ENCODE results near the gene ZNF823.

Gene ZNF823

DNA sequence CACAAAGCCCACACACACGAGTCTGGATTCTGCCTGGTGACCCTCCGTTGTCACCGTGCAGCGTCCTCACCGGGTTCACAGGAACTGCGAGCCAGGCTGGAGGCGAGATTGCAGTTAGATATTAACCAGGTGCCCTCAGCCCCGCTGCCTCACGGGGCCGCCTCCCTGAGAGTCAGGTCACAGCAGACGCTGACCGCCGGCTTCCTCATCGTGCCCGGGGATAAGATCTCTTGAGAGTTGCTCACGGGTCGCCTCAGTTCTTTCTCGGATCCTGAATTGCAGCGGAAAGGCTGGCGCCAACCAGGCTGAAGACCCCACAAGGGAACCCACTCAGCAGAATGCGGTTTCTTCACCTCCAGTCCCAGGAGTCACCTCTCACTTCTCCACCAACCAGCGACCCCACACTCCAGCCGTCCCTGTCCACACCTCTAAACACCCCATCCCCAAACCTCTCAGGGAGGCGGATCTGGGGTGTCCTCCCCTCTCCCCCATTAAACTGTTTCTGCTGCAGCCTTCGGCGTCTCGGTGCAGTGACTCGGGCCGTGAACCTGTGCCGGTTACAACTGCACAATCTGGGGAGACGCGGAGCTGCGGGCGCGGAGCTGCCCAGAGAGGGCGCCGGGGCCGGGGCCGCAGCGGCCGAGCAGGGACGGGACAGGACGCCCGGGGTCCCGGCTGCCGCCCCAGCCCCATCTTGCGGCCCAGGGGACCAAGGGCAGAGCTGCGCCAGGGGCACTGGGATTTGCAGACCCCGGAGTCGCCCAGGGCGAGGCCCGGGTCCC, 591 bp downstream of the ZNF823 start:
- DNase-seq (ENCODE audit: low read depth, low spot score) = peak; percentile 63

DNA sequence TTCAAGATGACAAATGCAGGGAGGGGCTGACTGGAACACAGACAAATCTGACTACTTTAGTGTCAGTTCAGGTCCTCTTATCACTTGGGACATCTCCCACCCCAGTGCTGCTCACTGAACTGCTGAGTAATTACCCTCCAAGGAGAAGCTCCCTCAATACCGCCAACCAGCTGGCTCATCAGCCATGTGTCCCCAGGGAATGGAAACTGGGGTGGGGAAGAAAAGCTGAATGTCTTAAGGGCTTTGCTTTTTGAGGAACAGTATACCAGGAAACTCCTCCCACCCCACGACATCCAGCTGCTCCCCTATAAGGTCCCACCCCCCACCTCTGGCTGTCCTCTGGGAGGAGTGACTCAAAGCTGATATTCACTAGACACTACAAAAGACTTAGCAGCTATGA, 2.0 kb downstream of the ZNF823 start:
- no peak for DNase-seq (ENCODE audit: low read depth, low spot score)

DNA sequence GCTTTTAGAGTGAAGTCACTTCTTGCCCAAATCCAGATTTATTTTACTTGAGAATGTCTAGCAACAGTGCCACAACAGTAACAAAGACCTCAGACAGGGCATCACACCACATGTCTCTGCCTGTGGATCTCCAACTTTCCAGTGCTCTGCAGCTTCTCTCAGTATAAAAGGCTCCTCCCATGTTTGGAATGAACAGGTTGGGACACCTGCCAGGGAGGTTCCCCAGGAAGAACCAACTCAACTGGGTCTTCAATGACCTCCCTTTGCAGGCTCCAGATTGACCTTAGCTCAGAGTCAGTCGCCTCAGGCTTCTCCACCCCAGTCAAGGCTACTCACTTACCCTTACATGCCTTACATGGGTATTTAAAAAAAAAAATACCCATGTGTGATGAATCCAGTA, 3.4 kb downstream of the ZNF823 start:
- no peak for DNase-seq (ENCODE audit: low read depth, low spot score)

DNA sequence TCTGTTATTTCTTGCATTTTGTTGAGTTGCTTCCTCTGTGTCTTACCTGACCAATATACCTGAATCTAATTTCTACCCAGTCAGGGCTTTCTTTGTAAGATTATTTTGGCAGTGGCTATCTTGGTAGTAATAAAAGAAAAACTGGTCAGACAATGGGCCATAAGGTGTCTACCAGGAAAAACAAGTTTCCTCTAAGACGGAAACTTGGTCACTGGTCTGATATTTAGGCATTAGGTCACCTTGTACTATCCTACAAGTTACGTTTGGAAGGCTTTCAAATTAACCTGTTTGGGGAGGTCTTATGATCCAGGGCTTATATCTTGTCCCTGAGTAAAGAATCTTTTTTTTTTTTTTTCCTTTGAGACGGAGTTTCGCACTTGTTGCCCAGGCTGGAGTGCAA, 9.2 kb downstream of the ZNF823 start:
- DNase-seq (ENCODE audit: low read depth, low spot score) = no peak

DNA sequence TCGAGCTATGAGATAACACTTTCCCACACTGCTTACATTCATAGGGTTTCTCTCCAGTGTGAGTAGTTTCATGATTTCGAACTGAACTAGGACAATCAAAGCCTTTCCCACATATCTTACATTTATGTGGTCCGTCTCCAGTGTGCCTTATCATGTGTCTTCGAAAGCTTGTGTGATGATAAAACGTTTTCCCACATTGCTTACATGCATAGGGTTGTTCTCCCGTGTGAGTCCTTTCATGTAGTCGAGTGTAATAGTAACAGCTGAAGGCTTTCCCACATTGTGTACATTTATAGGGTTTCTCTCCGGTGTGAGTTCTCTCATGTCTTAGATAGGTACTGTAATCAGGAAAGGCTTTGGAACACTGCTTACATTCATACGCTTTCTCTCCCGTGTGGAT, 16.3 kb downstream of the ZNF823 start:
- DNase-seq (ENCODE audit: low read depth, low spot score) = no peak

DNA sequence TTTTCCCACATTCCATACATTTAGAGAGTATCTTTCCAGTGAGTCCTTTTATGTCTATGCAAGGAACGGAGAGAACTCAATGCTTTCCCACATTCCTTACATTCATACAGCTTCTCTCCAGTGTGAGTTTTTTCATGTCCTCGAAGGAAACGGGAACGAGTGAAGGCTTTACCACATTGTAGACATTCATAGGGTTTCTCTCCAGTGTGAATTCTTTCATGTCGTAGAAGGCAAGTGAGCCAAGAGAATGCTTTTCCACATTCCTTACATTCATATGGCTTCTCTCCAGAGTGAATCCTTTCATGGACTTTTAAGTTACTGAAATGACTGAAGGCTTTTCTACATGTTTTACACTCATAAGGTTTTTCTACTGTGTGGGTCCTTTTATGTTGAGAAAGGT, 17.1 kb downstream of the ZNF823 start:
- DNase-seq (ENCODE audit: low read depth, low spot score) = no peak

DNA sequence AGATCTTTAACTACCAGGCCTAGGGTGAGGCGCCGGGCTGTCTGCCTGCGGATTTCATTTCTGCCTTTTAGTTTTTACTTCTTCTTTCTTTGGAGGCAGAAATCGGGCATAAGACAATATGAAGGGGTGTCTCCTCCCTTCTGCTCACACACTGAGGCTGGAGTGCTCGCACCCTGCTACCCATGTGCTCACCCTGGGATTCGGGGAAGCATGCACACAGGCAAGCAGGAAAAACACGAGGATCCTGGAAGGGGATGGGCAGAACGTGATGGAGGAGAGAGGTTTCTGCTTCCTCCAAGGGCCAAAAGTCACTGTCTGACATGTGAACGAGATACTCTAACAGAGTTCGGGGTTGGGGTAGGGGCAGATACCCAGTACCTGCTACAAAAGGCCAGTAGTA, 28.4 kb downstream of the ZNF823 start:
- no peak for DNase-seq (ENCODE audit: low read depth, low spot score)

DNA sequence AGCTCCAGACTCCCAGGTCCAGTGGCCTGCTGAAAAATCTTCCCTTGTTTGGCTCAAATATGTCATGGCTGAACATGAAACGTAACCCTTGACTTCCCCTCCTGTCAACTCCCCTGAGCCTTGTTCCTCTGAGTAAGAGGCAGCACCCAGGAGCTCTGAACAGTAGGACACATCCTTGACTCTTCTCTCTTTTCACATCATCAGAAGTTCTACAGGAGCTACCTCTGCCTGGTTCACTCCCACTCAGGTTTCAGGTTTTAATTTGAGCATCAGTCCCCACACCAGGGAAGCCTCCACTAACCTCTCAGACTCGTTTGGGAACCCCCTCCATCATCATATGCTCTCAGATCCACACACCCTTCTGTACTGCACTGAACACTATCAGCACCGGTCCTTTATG, 30.3 kb downstream of the ZNF823 start:
- no peak for DNase-seq (ENCODE audit: low read depth, low spot score)

DNA sequence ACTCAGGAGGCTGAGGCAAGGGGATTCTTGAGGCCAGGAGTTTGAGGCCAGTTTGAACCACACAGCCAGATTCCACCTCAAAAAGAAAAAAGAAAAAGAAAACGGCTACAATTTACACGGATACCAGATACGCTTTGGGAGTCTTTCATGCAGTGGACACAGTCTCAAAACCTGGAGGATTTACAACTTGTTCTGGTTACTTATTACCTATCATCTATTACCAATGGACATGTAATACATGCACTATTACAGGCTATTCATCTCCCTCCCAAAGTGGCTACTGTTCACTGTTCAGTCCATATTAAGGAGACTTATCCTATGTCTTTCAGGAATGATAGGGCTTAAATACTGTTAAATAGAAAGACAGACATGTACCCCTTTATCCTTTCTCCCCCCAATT, 33.3 kb downstream of the ZNF823 start:
- no peak for DNase-seq (ENCODE audit: low read depth, low spot score)

DNA sequence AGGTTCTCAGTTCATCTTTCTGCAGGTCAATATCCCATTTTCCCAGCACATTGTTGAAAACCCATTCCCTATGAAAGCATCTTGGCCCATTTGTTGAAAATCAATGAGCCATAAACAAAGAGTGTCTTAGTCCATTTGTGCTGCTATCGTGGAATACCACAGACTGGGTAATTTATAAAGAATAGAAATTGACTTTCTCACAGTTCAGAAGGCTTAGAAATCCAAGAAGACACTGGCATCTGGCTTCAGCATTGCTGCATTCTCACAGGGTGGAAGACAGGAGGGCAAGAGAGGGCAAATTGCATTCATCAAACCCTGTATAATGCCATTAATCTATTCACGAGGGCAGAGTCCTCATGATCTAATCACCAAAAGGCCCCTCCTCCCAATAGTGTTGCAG, 34.1 kb downstream of the ZNF823 start:
- DNase-seq (ENCODE audit: low read depth, low spot score) = no peak

DNA sequence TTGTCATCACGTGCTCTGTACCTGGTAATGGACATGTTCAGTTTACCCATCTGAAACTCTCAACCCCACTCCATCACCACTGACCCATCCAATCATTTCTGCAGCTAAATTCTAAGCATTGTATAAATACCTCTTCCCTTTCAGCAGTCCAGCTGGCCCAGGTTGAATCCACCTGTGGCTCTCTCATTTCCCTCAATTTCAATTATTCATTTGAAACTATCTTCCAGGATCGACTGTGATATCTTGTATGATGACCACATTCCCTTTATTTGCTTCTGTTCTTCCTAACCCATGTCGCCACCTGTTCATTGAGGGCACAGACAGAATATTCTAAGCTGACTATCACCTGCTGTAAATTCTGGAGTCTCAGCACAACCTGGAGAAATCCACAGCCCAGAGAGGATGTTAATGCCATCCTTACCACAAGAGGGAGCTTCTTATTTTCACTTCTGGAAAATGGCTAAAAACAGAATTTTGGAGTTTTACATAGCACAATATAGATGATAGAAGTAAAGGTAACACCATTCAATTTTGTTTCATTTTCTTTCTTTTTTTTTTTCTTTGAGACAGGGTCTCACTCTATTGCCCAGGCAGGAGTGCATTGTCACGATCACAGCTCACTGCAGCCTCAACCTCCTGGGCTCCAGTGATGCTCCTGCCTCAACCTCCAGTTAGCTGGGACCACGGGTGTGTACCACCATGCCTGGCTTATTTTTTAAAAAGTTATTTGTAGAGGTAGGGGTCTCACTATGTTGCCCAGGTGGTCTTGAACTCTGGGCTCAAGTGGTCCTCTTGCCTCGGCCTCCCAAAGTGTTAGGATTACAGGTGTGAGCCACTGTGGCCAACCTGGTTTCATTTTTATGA, 38.6 kb downstream of the ZNF823 start:
- DNase-seq (ENCODE audit: low read depth, low spot score) = peak; percentile 57

DNA sequence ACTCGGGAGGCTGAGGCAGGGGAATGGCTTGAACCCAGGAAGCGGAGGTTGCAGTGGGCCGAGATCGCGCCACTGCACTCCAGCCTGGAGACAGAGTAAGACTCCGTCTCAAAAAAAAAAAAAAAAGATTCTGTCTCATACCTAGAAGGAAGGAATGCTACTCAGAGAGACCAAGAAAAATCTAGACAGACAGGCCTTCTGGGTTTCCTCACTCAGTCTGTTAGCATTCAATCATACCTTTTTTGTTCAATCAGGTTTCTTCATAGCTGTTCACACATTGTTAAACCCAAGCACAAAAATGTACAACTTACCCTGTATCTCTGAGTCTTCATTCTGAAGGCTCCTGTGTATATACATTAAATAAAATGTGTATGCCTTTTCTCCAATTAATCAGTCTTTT, 40.5 kb downstream of the ZNF823 start:
- no peak for DNase-seq (ENCODE audit: low read depth, low spot score)

DNA sequence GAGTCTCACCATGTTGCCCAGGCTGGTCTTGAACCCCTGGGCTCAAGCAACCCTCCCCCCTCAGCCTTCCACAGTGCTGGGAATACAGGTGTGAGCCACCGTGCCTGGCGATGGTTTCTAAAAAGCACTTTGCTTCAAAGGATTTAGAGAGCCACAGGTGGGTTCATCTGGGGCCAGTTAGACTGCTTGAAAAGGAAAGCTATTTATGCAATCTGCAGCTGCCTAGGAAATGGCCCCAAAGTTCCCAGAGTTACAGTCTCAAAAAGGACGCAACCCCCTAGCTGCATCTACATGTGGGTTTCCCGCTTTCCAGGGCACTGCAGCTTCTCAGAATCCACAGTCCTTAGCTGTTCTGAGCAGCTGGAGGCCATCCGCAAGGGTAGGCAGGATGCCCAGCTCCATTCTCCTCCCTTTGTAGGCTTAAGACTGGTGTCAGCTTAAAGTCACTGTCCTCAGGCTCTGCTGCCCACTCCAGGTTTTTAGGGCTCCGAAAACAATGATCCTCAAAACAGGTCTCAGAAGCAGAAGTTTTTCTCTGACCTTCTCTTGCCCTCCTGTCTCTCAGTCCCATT, 41.4 kb downstream of the ZNF823 start:
- no peak for DNase-seq (ENCODE audit: low read depth, low spot score)

DNA sequence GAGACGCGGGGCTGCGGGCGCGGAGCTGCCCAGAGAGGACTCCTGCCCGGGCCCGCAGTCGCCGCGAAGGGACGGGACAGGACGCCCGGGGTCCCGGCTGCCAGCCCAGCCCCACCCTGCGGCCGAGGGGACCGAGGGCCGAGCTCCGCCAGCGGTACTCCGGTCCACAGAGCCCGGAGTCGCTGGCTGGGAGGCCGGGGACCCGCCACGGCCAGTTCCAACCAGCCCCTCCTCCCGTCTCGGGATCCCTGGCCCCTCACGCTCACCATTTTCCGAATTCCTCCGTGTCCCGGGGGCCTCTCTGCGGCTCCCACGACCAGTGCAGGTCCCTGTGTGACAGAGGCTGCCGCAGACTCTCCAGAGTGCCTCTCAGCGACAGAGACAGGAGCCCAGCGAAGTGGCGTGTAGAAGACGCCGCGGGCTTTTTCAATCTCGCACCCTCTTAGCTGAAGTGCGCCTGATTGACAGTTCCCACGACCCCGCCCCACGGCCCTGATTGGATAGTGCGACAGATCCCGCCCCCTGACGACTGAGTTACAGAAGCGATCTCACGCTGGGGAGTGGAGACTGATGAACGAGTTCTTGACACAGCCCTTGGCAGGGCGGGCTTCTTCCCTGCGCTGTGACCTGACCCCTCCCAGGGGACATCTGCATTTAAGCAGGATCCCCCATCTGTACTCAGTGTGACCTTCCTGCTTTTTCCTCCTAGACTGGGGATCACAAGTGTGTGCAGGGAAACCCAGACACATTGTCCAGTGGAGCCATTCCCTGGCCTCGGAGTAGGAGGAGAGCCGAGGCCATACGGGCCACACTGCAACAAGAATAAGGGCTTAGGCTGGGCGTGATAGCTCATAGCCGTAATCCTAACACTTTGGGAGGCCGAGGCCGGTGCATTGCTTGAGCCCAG, 44.0 kb downstream of the ZNF823 start:
- peak; percentile 97 for DNase-seq (ENCODE audit: low read depth, low spot score)

DNA sequence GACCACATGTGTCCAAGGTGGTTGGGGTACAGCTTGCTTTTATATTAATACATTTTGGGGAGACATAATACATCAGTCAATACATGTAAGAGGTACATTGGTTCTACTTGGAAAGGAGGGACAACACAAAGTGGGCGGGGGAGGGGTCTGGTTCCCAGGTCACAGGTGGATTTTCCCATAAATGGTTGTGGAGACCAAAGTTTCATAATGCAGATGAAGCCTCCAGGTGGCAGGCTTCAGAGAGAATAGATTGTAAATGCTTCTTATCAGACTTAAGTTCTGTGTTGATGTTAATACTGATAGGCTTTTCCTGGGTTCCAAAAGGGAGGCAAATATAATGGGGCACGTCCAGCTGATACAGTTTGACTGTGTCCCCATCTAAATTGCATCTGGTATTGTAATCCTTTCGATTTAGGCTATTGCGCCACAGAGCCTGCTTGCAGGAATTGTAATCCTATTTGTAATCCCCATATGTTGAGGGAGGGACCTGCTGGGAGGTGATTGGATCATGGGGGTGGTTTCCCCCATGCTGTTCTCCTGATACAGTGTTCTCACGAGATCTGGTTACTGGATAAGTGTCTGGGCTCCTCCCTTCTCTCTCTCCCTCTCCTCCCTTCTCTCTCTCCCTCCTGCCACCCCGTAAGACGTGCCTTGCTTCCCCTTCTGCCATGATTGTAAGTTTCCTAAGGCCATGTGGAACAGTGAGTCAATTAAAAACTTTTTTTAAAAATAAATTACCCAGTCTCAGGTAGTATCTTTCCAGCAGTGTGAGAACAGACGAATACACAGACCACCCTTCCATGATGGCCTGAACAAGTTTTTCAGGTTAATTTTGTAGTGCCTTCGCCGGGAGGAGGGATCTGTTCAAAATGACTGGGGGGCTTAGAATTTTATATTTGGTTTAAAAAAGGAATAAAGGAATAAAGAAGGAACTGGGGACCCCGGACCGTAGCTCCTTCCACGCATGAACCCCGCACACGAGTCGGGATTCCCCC, 44.9 kb downstream of the ZNF823 start:
- peak; percentile 33 for DNase-seq (ENCODE audit: low read depth, low spot score)

DNA sequence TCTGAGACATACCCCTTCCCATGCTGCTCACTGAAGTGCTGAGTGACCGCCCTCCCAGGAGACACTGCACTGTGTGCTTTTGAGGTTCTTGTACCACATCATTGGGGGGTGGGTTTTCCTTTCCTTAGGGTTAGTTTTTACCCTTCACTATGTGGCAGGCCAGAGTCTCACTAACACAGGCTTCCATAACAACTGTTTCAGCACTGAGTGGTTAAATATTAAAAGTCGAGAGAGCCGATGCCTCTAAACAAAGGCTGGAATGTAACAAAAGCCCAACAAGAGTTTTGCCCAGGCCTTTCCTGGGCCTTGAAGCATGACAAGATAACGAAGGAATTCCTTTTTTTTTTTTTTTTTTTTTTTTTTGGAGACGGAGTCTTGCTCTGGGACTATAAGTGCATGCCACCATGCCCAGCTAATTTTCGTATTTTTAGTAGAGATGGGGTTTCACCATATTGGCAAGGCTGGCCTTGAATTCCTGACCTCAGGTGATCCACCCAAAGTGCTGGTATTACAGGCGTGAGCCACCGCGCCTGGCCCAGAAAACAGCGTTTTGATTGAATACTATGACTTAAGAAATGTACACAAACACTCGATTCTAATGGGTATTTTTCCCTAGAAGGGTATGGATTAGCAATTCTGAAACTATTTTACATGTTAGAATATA, 46.5 kb downstream of the ZNF823 start:
- no peak for DNase-seq (ENCODE audit: low read depth, low spot score)

DNA sequence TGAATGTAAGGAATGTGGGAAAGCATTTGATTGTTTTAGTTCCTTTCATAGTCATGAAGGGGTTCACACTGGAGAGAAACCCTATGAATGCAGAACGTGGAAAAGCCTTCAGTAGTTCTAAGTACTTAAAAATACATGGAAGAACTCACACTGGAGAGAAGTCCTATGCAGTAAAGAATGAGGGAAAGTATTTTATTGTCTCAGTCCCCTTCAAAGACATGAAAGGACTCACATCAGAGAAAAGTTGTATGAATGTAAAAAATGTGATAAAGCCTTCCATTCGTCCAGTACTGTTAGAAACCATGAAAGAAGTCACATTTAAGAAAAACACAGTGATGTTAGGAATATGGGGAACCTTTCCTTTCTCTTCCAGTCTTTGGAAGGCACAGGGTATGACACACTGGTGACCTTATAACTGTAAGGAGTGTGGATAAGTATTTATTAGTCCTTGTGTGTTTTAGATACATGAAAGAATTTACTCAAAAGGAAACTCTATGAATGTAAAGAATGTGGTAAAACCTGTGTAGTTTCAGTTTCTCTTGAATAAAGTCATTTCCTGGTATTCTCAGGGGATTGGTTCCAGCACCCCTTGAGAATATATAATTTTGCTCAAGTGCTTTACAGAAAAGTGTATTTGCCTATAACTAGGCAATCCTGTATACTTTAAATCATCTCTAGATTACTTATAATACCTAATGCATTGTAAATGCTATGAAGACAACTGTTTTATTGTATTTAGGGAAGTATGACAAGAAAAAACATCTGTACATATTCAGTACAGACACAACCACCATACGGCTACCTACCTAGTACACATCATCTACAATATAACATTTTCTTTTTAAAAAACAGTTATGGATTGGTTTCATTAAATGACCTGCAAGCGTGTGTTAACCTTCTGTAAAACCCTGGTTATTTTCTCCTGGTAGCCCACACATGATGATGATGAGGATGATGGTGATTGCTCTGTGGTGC, 52.8 kb downstream of the ZNF823 start:
- DNase-seq (ENCODE audit: low read depth, low spot score) = no peak

DNA sequence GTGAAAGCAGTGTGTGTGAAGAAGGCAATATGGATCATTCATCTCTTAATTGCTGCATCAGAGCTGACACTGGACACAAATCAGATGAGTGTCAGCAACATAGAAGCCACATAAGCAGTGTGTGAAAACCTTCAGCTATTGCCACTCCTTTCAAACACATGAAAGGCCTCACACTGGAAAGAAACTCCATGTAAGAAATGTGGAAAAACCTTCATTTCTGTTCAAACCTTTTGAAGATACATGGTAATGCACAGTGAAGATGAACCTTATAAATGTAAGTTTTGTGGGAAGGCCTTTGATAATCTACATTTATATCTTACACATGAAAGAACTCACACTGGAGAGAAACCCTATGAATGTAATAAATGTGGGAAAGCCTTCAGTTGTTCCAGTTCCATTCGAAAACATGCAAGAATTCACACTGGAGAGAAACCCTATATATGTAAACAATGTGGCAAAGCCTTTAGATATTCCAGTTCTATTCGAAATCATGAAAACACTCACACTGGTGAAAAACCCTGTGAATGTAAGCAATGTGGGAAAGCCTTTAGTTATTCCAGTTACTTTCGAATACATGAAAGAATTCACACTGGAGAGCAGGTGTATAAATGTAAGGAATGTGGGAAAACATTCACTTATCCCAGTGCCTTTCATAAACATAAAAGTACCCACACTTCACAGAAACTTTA, 53.6 kb downstream of the ZNF823 start:
- DNase-seq (ENCODE audit: low read depth, low spot score) = no peak

Measured in astrocyte of the hippocampus (primary cell).